Rectal smooth muscle tissue (tissue), 1 donor: Measurements from ENCODE around the gene FGFR3.

Experiments
- H3K27ac ChIP-seq: one replicate; pipeline ENCODE4 v1.7.0; 2013; ENCODE audit warnings: low read depth, low read length, inconsistent platforms
- H3K27me3 ChIP-seq: one replicate; pipeline ENCODE4 v1.7.0; 2013; ENCODE audit warnings: low read length; ENCODE audit not compliant: control insufficient read depth, insufficient read depth
- H3K36me3 ChIP-seq: one replicate; pipeline ENCODE4 v1.7.0; 2013; ENCODE audit warnings: low read length; ENCODE audit not compliant: control insufficient read depth, insufficient read depth
- H3K4me1 ChIP-seq: one replicate; pipeline ENCODE4 v1.7.0; 2013; ENCODE audit warnings: low read length; ENCODE audit not compliant: control insufficient read depth, insufficient read depth
- H3K4me3 ChIP-seq: one replicate; pipeline ENCODE4 v1.7.0; 2013; ENCODE audit warnings: low read length
- H3K9ac ChIP-seq: one replicate; pipeline ENCODE4 v1.7.0; 2013; ENCODE audit warnings: low read length

Gene FGFR3

DNA sequence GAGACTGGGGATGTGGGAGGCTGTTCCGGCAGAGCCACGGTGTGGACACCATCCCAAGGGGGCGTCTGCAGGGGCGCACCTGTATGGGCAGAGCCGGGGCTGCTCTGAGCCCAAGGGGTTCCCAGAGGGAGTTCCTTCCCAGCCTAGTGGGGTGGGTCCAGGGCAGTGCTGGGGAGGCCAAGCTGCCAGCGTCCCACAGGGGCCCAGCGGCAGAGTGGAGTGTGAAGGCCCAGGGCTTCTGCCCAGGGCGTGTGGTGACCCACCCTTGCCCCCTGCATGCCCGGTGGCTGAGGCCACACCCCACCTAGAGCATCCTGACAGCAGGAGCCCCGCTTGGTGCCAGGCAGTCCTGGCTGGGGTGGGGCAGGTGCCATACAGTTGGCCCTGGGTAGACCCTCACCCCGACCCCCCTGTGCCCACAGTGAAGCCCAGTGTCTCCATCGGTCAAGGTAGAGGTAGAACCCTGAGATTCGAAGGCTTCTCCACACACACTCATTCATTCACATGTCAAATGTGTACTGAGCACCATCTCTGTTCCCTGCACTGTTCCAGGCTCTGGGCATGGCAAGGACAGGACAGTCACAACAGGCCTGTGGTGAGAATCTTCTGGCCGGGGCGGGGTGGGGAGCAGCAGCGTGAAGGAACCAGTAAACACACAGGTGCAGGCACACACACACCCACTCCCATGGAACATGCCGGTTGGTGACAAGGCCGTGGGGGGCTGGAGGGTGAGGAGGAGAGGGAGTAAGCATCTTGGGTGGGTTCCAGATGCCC, 42.5 kb upstream of the FGFR3 start:
- Histone ChIP-seq H3K9ac (no peak overlapping the region), H3K36me3 (no peaks in the 10 kb centered on the region), H3K27ac (no peak overlapping the region), H3K27me3 (no peaks in the 10 kb centered on the region), H3K4me3 (no peak overlapping the region), H3K4me1 (no peaks in the 10 kb centered on the region)

DNA sequence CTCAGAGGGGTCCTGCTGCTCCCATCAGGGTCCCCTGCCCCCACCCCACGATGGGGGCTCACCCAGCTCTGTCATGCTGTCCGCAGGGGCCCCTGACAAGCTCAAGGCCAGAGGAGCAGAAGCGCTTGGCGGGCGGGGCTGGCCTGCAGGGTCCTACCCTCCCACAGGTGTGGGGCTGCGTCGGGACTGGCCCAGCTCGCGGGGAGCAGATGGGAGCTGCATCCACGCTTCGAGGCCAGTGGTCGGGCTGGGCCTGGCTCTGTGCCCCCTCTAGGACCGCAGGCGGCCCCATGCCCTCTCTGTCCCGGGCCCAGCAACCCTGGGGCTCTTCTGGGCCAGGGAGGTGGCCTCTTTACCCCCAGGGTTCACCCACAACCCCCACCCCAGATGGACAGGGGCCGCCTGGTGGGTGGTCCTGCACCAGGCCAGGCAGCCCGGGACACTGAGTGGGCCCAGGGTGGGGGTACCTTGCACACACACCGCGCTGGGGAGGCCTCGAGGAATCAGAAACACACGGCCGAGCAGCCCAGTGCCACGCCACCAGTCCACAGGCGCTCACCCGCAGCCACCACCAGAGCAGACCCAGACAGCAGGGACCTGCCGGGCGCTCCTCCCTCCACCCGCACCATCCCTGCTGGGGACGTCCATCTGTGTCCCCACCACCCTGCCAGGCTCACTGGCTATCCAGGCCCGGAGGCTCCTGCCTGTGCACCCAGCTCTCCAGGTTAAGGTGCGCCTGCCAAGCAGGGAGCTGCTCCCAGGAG, 41.8 kb upstream of the FGFR3 start:
- Histone ChIP-seq H3K9ac (no peak overlapping the region), H3K27ac (no peak overlapping the region), H3K4me1 (no peaks in the 10 kb centered on the region), H3K27me3 (no peaks in the 10 kb centered on the region), H3K4me3 (no peak overlapping the region), H3K36me3 (no peaks in the 10 kb centered on the region)

DNA sequence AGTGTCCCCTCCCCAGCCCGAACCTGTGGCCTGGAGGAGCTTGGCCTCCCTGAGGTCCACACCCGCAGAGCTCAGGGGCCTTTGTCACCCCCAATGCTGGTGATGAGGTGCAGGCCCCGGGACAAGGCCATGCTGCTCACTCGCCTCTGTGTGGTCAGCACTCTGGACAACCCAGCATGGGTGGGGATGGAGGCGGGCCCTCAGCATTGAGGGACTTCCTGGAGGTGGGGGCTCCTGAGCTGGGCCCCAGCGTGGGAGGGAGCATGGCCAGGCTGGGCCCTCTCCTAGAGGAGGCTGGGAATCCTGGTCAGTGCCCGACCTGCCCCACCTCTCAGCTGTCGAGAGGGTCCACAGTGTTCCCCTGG, 41.2 kb upstream of the FGFR3 start:
- H3K9ac ChIP-seq, result no peak overlapping the region
- H3K27ac ChIP-seq, result no peak overlapping the region
- no peak overlapping the region for H3K4me3 ChIP-seq
- H3K36me3 ChIP-seq, result no peaks in the 10 kb centered on the region
- H3K4me1 ChIP-seq, result no peaks in the 10 kb centered on the region
- no peaks in the 10 kb centered on the region for H3K27me3 ChIP-seq

DNA sequence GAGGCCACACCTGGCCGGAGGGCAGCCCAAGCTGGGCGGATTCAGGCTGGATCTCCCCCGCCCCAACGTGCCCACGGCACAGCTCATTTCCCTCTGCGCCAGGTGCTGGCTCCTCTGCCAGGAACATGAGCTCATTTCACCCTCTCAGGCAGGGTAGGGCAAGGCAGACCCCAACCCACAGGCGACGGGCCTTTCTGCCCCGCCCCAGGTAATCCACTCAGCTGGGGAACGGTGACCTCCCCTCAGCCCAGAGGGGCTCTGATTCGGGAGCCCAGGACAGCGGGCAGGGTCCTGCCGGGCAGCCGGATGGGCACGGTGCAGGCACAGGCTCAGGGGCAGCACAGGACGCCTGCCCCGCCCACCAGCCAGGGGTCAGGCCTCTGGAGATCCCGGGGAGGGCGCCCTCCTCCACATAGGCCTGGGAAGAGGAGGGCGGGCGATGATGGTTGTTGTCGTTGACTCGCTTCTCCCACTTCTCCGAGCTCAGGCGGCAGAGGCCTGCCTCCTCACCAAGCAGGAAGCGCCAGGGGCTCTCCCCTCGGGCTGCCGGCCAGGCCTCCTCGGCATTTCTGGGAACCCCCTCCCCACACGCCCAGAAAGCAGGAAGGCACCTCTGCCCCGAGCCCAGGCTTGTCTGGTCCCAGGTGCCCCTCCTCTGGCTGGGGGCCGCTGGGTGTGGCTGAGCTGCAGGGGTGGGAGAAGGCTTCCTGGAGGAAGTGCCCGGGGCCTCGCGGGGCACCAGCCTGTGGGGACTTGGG, 40.6 kb upstream of the FGFR3 start:
- H3K4me1 ChIP-seq, result no peaks in the 10 kb centered on the region
- no peaks in the 10 kb centered on the region for H3K36me3 ChIP-seq
- no peak overlapping the region for H3K9ac ChIP-seq
- no peaks in the 10 kb centered on the region for H3K27me3 ChIP-seq
- H3K4me3 ChIP-seq, result no peak overlapping the region
- no peak overlapping the region for H3K27ac ChIP-seq

DNA sequence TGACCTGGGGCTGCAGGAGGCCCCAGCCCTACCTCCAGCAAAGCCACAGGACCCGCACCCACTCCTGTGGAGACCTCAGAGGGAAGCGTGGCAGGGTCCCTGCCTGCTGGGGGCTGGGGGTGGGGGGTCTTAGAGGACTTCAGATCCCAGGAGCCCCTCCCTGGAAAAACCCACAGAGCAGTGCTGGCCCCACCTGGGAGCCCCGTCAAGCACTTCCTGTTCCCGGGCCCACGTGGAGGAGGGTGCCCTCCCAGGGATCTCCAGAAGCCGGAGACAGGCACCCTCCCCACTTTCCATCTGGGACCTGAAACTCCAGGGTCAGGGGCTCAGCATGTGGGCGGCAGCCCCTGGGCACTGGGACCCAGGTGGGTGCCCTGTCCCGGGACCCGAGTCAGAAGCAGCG, 39.8 kb upstream of the FGFR3 start:
- no peak overlapping the region for H3K4me3 ChIP-seq
- H3K27me3 ChIP-seq, result no peaks in the 10 kb centered on the region
- no peak overlapping the region for H3K9ac ChIP-seq
- no peaks in the 10 kb centered on the region for H3K4me1 ChIP-seq
- no peak overlapping the region for H3K27ac ChIP-seq
- H3K36me3 ChIP-seq, result no peaks in the 10 kb centered on the region

DNA sequence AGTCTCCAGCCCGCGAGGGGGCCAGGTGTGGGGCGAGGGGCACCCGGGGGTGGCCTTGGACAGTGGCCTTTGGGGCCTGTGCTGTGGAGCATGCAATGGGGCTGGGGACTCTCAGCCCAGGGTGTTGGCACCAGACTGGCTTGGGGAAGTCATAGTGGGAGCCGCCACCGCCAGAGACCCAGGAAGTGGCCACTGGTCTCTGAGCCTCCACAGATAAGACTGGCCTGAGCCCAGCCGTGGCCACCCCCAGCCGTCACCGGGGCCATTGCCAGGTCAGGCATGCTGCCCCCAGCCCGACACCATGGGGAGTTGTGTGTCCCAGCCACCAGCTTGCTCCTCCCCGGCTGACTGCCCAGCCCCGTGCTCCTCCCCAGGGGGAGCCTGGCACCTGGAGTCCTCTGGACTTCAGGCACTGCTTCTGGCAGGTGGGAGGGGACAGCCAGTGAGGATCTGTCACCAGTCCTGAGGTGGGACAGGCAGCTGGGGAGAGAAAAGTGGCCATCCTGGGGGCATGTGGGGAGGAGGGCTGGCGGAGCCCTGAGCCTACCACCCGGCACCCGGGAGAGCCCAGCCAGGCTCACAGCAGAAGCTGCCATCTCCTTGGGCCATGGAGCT, 39.3 kb upstream of the FGFR3 start:
- no peak overlapping the region for H3K27ac ChIP-seq
- H3K9ac ChIP-seq, result no peak overlapping the region

DNA sequence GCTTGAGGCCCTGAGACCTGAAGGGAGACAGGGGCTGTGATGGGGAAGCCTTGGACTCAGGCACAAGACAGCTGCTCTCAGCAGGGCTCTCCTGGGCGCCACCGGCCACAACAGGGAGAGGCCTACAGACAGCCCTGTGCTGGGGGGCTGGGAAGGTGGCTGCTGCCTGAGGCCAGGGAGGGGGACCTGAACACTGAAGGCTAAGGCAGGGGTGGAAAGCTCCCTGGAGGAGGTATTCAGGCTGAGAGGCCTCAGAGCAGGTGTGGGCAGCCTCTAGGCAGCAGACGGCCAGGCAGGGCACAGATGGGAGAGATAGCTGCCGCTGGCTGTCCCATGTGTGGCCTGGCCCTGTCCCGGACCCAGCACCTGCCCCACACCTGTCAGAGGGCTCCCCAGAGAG, 38.8 kb upstream of the FGFR3 start:
- Histone ChIP-seq H3K4me1 (no peaks in the 10 kb centered on the region), H3K9ac (no peak overlapping the region), H3K27ac (no peak overlapping the region), H3K4me3 (no peak overlapping the region), H3K27me3 (no peaks in the 10 kb centered on the region), H3K36me3 (no peaks in the 10 kb centered on the region)

More for the DNA sequence above, 39.3 kb upstream of the FGFR3 start:
- Histone ChIP-seq H3K36me3 (no peaks in the 10 kb centered on the region), H3K4me1 (no peaks in the 10 kb centered on the region), H3K27me3 (no peaks in the 10 kb centered on the region), H3K4me3 (no peak overlapping the region)

DNA sequence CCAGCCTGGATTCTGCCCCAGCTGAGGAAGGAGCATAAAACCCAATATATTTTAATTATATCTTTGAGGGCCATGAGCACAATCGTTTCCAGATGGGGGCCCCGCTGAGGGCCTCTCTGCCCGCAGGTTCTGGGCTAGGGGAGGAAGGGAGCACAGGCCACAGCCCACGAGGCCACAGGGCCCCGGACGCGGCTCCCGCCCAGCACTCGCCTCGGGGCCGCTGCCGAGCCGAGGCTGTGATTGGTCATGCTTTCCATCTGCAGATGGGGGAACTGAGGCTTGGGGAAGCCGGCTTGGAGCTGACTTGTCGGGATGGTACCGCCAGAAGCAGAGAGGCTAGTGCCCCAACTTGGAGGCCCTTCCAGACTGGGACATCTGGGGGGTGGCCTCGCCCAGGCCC, 37.8 kb upstream of the FGFR3 start:
- Histone ChIP-seq H3K27ac (no peak overlapping the region), H3K27me3 (no peaks in the 10 kb centered on the region), H3K4me1 (no peaks in the 10 kb centered on the region), H3K36me3 (no peaks in the 10 kb centered on the region), H3K9ac (no peak overlapping the region), H3K4me3 (no peak overlapping the region)

DNA sequence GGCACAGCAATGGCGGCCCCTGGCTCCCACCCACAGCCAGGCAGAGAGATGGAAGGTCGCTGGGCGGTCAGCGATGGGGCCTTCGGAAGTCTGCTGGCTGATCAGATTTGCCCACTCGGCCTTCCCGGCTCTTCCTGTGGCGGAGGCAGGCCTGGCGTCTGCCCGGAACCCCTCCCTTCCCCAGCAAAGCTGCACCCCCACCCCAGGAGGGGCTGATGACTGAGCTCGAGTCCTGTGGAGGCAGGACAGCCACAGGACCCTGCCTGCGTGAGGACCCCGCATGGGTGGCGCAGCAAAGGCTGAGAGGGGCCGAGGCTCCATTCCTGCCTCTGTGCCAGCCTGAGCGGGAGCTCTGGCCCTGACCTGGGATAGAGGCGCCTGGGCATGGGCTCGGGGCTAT, 37.0 kb upstream of the FGFR3 start:
- H3K36me3 ChIP-seq, result no peaks in the 10 kb centered on the region
- no peaks in the 10 kb centered on the region for H3K27me3 ChIP-seq
- no peaks in the 10 kb centered on the region for H3K4me1 ChIP-seq
- no peak overlapping the region for H3K9ac ChIP-seq
- H3K4me3 ChIP-seq, result no peak overlapping the region
- H3K27ac ChIP-seq, result no peak overlapping the region

DNA sequence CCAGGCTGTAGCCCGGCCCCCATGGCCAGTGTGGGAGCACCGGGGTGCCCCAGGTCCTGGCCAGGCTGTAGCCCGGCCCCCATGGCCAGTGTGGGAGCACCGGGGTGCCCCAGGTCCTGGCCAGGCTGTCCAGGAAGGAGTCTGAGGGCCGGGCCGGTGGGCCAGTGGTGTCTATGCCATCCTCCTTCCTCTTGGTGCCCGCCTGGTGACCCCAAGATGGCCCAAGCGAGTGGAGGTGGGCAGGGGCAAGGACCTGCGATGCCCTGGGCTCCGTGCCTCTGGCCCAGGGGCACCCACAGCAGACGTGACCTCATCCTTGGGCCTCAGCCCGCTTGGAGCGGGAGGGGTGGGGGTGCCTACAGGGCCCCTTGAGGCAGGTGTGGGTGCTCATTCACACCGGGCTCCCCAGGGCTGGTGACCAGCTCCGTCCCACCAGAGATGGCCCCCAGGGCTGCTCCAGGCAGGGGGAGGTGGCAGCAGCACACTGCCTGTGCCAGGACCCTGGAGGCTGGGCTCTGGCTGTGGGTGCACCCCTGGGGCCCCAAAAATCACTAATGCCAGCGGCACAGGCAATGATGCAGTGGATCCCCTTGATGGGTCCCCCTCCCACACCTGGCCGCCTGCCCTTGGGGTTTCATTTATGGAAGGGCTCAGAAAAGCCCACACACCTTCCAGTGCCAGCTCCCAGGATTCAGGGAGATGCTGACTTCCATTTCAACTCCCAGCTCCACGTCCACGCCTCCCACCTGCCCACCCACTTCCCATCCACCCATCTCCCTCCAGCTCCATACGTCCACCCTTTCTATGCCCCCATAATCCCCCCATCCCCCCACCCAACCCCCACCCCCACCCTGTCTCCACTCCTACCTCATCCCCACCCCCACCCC, 36.0 kb upstream of the FGFR3 start:
- Histone ChIP-seq H3K9ac (no peak overlapping the region), H3K4me1 (no peaks in the 10 kb centered on the region), H3K27ac (no peak overlapping the region), H3K4me3 (no peak overlapping the region), H3K36me3 (no peaks in the 10 kb centered on the region), H3K27me3 (no peaks in the 10 kb centered on the region)

DNA sequence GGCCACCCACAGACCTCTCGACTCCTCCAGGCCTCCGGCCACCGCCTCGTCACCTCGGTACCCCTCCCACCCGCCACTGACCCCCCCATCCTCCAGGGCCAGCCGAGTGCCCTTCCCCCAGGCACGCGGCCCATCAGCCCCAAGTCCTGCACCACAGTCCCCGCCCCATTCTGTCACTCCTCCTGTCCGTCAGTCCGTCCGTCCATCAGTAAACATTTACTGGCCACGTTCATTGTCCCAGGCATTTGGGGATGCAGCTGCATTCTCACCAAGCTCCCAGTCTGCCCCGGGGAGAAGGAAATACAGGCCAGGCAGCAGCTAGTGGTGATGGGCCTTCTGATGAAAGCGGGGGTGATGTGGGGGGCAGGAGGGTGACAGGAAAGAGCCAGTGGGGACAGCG, 35.3 kb upstream of the FGFR3 start:
- no peak overlapping the region for H3K27ac ChIP-seq
- no peaks in the 10 kb centered on the region for H3K36me3 ChIP-seq
- no peak overlapping the region for H3K4me3 ChIP-seq
- no peak overlapping the region for H3K9ac ChIP-seq
- no peaks in the 10 kb centered on the region for H3K4me1 ChIP-seq
- H3K27me3 ChIP-seq, result no peaks in the 10 kb centered on the region
